ENCODE results near the gene UBR4. TPM values are rescaled to one million over a fixed set of nuclear protein-coding genes. Genes with fewer than 3 reads are reported as not detected.

Gene UBR4
- total RNA-seq, 3 donors from 2014 or later = 114 to 145 (median 140) TPM

DNA sequence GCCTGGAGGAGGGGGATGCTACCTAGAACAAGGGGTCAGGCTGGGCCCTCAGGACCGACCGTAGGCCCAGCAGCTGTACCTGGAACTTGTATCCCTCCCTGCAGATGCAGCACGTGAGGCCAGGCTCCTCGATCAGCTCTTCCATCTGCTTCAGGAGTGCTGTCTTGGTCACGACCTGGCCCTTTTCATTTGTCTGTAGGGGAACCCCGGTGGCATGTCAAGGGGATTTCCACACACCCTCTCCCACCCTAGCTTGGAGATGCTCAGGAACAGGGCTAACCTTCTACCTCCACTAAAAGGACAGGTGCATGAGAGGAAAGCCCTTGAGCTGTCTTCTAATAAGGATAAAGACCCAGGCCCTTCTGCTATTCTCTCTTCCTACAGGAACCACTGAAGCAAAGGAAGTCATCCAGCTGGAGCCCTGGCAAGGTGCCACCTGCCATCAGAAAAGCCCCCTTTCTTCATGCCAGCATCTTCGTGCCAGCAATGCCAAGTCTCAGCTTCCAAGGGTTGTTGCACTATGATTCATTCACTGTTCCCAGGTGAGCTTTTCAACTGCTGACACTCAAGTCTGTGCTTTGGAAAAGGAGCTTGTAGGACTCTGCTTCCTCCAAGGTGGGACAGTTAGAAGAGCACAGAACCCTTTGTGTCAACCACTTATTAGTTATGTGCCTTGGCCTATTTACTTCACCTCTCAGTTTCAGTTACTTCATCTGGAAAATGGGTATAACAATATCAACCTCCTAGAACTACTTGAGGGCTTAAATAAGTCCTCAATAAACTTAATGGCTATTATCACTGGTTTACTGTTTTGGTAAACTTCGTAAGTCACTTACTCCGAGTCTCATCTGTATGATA is 122.1 kb downstream of the UBR4 start:
- Histone ChIP-seq H3K36me3 (peaks cover 9% of the 10 kb centered on the region), H3K9me3 (no peaks in the 10 kb centered on the region), H3K27me3 (no peaks in the 10 kb centered on the region), H3K4me1 (no peaks in the 10 kb centered on the region), H3K4me3 (no peak overlapping the region), H3K27ac (no peak overlapping the region)
- TF ChIP-seq, protein P1, sequence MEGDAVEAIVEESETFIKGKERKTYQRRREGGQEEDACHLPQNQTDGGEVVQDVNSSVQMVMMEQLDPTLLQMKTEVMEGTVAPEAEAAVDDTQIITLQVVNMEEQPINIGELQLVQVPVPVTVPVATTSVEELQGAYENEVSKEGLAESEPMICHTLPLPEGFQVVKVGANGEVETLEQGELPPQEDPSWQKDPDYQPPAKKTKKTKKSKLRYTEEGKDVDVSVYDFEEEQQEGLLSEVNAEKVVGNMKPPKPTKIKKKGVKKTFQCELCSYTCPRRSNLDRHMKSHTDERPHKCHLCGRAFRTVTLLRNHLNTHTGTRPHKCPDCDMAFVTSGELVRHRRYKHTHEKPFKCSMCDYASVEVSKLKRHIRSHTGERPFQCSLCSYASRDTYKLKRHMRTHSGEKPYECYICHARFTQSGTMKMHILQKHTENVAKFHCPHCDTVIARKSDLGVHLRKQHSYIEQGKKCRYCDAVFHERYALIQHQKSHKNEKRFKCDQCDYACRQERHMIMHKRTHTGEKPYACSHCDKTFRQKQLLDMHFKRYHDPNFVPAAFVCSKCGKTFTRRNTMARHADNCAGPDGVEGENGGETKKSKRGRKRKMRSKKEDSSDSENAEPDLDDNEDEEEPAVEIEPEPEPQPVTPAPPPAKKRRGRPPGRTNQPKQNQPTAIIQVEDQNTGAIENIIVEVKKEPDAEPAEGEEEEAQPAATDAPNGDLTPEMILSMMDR (IDR thresholded peaks at IDR 0.05) = no peak
- no peak for TF ChIP-seq POLR2AphosphoS5 (IDR thresholded peaks at IDR 0.05)
- no peak for DNase-seq (ENCODE audit: low spot score in 2 of 2)
- intact Hi-C loops (cut with DNase I; ENCODE audit: low total_unique reads) = no loop called here

DNA sequence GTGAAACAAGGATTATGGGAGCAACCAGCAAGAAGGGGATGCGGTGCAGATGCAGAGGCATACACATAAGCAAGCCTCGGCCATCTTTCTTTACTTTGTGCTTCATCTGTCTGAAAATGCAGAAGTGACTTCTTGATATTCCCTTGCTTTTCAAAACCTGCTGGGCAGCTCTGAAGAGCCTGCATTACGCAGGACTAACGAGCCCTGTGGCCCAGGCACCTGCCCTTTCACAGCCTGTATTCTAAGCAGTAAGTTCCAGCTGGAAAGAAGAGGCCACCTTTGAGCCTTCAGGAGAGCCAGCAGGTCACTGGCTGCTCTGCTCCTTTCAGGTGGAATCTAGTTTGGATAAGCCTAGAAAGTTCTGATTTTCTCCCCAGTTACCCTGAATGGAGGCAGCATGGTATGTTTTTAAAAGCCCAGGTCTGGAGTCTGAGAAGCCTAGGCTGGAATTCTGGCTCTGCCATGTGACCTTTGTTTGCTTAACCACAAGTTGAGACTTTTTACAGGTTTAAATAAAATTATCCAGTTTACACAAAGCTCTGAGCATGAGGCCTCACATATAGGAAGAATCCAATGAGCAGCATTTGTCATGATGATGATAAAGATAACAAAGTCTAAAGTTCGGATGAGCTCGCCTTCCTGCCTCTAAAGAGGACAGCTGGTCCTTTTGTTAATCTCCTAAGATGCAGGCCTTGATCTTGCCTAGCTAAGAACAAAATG is 122.9 kb downstream of the UBR4 start:
- no peak for TF ChIP-seq POLR2A (IDR thresholded peaks at IDR 0.05)
- TF ChIP-seq, protein P1 (IDR thresholded peaks at IDR 0.05) = no peak
- no peak for TF ChIP-seq POLR2AphosphoS5 (IDR thresholded peaks at IDR 0.05)
- no peak for DNase-seq (ENCODE audit: low spot score in 2 of 2)
- H3K27ac ChIP-seq = peak overlapping the region; percentile 26 to 75

DNA sequence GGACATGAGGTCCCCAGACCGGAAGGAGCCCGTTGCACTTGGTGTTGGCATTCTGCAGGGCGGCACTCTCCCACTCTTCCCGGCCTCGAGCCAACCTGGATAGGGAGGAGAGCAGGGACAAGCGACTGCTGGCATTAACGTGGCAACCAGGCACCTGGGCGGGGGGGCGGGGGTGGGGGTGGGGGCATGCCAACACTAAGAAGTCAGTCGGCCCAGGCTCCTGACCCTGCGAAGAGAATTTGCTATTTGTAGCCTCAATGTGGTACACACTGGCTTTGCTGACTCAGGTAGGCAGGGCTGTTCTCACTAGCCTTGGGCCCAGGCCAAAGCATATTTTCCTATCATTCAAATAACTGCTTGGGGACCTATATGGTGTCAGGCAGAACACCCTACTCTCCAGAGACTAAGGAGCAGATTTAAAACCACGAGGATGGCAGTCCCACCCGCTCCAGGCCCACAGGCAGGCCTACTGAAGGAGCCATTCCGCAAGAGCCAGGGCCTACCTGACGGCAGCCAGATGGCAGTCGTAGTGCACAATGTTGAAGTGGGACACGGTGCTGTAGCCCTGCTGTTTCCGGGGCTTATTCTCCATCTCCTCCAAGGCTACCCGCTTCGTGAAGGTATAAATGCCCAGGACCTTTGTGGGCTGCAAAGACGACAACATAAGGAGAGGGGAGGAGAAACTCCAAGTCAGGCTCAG is 123.7 kb downstream of the UBR4 start:
- Histone ChIP-seq H3K4me1 (no peaks in the 10 kb centered on the region), H3K9me3 (no peaks in the 10 kb centered on the region), H3K36me3 (no peaks in the 10 kb centered on the region), H3K27me3 (no peaks in the 10 kb centered on the region), H3K27ac (peak overlapping the region; percentile 26 to 75), H3K4me3 (no peak overlapping the region)
- TF ChIP-seq, protein P1 (IDR thresholded peaks at IDR 0.05) = no peak
- TF ChIP-seq POLR2AphosphoS5 (IDR thresholded peaks at IDR 0.05) (no peak), POLR2A (IDR thresholded peaks at IDR 0.05) (no peak)
- peak in 1 of 2 donors; percentile 54 for DNase-seq (ENCODE audit: low spot score in 2 of 2)
- intact Hi-C loops (cut with DNase I; ENCODE audit: low total_unique reads) = no loop called here

More for the DNA sequence above, 122.9 kb downstream of the UBR4 start:
- no peaks in the 10 kb centered on the region for H3K4me1 ChIP-seq
- no peak overlapping the region for H3K4me3 ChIP-seq
- no peaks in the 10 kb centered on the region for H3K9me3 ChIP-seq
- H3K36me3 ChIP-seq = peaks cover 4% of the 10 kb centered on the region
- intact Hi-C loops (cut with DNase I; ENCODE audit: low total_unique reads) = no loop called here
- H3K27me3 ChIP-seq = no peaks in the 10 kb centered on the region

DNA sequence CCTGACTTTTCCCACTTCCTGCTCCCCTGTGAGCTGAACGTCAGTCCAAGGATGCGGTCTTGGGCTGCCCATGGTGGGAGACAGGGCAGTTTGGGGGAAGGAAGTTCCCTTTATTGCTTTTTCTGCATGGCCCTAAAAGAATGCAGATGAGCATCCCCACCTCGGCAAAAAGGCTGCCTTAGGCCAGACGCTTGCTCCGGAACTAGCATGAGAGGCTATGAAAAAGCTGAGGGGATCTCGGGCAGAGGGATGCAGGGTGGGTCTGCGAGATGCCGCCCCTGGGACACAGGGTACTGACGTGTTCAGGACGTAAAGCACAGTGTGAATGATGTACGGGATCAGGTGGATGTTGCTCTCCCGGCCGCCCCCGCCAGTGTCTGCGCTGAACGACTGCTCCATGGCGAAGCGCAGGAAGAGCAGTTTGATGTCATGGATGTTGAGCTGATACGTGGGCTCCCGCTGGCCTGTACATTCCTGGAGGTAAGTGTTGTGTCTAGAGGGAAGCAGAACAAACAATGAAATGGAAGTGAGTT is 125.8 kb downstream of the UBR4 start:
- Histone ChIP-seq H3K4me3 (no peak overlapping the region), H3K9me3 (no peaks in the 10 kb centered on the region), H3K36me3 (no peaks in the 10 kb centered on the region), H3K4me1 (no peaks in the 10 kb centered on the region), H3K27ac (no peak overlapping the region), H3K27me3 (no peaks in the 10 kb centered on the region)
- TF ChIP-seq, protein P1 (IDR thresholded peaks at IDR 0.05) = no peak
- TF ChIP-seq POLR2AphosphoS5 (IDR thresholded peaks at IDR 0.05) (no peak), POLR2A (IDR thresholded peaks at IDR 0.05) (no peak)
- intact Hi-C loops (cut with DNase I; ENCODE audit: low total_unique reads) = no loop called here
- DNase-seq (ENCODE audit: low spot score in 2 of 2) = no peak
